Activated CD4-positive, alpha-beta T cell treated with anti-CD3 and anti-CD28 coated beads, Interleukin-2, amount 50 U/mL, for 16 hours (primary cell): ENCODE data around the gene CETP.
A peak's percentile ranks its signal among the peaks of the same experiment; 100 is the strongest.
"Not testable (repeated sequence)": the region's sequence is repeated elsewhere in the genome, so short reads cannot be mapped to it uniquely, and the experiment has no call there.

Source experiments
- DNase-seq: peaks from one replicate; pipeline ENCODE4 v3.0.0-alpha.2; 2020

The CETP gene

GRCh38 chr16:57000271-57001025 lies 38.7 kb downstream of the CETP start:
- DNase-seq: peak; percentile 43

GRCh38 chr16:57001026-57001679 lies 39.4 kb downstream of the CETP start:
- DNase-seq: no peak

DNA sequence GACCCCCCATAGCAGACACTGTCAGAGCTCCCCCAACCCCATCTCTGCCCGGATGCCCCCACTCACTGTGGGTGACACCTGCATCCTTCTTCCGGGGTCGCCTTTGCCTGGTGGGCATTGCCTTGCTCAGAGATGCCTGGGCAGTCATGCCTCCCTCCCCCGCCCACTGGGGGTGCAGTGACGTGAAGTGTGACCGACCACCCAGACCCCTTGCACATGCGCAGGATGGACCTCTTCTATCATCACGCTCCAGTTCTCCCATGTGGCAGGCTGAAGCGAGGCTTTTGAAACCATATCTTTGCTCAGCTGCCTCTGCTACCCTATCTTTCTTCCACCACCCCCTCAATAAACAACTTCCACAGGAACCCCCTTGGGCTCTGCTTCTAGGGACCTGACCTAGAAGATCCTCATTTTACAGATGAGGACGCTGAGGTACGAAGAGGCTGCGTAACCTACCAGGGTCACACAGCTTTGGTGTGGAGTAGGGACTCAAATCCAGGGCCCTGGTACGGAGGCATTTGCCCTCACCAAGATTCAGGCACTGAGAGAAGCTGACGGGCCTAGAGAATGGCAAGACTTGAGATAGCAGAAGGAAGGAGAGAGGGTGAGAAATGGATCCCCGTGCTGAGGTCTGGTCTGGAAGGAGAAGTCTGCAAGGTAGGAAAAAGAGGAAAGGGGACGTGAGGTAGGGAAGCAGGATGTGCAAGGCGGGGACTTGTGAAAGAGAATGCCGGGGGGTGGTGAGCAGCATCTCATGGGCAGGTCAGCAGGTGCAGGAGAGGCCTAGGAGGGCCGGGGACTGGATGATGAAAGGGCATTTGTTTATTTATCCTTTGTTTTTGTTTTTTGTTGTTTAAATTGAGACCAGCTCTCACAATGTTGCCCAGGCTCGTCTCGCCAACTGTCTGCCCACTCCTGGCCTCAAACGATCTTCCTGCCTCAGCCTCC lies 42.0 kb downstream of the CETP start:
- no peak for DNase-seq

- DNase-seq: no peak
Observed at GRCh38 chr16:57004387-57005250, 42.9 kb downstream of the CETP start.

GRCh38 chr16:57005597-57005996 lies 43.8 kb downstream of the CETP start:
- not testable (repeated sequence) for DNase-seq

DNA sequence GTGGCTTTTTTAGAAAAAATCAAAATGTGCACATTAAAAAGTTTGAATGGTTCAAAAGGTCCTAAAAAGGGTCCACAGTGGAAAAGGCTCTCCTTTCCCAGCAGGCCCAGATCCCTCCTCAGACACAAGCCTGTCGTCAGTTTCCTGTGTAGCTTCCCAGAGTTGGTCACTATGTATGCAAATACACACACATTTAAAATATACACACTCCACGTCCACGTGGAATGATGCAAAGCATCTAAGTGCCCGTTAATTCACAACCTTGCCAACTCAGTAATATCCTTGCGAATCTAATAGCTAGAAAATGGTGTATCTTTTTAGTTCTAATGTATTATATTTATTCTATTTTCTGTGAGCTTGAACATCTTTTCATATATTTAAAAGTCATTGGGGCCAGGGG lies 45.3 kb downstream of the CETP start:
- DNase-seq: no peak

DNA sequence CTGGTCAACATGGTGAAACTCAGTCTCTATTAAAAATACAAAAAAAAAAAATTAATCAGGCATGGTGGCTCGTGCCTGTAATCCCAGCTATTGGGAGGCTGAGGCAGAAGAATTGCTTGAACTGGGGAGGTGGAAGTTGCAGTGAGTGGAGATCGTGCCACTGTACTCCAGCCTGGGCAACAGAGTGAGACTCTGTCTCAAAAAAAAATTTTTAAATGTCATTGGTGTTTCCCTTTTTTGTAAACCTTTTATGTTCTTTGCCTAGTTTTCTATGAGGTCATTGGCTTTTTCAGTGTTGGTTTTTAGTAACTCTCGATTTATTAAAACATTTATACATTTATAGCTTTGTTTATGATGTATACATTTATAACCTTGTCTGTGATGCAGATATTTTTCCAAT lies 45.8 kb downstream of the CETP start:
- DNase-seq: no peak

- no peak for DNase-seq
Observed at GRCh38 chr16:57008440-57008839, 46.7 kb downstream of the CETP start.

- peak; percentile 44 for DNase-seq
Observed at GRCh38 chr16:57009643-57010170, 48.0 kb downstream of the CETP start.

- no peak for DNase-seq
Observed at GRCh38 chr16:57012353-57012752, 50.6 kb downstream of the CETP start.

GRCh38 chr16:57013229-57013628 lies 51.5 kb downstream of the CETP start:
- DNase-seq: peak; percentile 51

DNA sequence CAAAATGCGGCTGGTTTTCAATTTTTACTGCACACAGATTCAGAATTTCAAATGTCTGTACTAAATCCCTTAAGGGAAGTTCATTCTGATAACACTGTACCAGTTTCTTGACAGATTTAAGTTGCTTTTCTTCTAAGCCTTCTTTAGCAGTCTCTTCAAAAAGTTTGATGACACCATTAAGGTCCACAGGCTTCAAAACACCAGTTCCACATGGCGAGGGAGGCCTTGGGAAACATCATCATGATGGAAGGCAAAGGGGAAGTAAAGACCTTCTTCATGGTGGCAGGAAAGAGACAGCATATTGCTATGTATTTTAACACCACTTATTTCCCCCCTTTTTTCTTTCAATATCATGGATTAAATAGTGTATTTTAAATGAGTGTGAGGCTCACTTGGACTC lies 52.2 kb downstream of the CETP start:
- no peak for DNase-seq

DNA sequence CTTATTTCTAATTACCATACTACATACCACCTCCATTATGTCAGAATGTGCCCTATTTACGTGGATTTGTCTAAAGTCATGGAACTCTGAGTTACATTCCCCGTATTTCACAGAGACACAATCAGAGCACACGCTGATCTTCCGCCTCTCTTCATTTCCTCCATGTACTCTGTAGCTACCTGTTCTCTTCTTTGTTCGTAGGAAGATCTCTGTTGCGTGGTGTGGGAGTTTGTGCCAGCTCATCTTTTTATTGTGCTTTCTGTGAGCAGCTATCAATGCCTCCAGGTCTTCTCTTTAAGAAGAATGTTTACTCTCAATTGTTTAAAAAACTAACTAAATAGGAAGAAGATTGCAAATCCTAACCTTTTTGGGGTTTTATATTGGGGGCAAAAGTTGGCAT lies 54.6 kb downstream of the CETP start:
- no peak for DNase-seq

GRCh38 chr16:57016831-57017230 lies 55.1 kb downstream of the CETP start:
- no peak for DNase-seq

GRCh38 chr16:57017251-57017650 lies 55.5 kb downstream of the CETP start:
- DNase-seq: peak; percentile 35

- DNase-seq: no peak
Observed at GRCh38 chr16:57019746-57020145, 58.0 kb downstream of the CETP start.

GRCh38 chr16:57020651-57021050 lies 58.9 kb downstream of the CETP start:
- no peak for DNase-seq

- no peak for DNase-seq
Observed at GRCh38 chr16:57021757-57022156, 60.0 kb downstream of the CETP start.

- no peak for DNase-seq
Observed at GRCh38 chr16:57022445-57022844, 60.7 kb downstream of the CETP start.

GRCh38 chr16:57023541-57024249 lies 61.9 kb downstream of the CETP start:
- DNase-seq: no peak

DNA sequence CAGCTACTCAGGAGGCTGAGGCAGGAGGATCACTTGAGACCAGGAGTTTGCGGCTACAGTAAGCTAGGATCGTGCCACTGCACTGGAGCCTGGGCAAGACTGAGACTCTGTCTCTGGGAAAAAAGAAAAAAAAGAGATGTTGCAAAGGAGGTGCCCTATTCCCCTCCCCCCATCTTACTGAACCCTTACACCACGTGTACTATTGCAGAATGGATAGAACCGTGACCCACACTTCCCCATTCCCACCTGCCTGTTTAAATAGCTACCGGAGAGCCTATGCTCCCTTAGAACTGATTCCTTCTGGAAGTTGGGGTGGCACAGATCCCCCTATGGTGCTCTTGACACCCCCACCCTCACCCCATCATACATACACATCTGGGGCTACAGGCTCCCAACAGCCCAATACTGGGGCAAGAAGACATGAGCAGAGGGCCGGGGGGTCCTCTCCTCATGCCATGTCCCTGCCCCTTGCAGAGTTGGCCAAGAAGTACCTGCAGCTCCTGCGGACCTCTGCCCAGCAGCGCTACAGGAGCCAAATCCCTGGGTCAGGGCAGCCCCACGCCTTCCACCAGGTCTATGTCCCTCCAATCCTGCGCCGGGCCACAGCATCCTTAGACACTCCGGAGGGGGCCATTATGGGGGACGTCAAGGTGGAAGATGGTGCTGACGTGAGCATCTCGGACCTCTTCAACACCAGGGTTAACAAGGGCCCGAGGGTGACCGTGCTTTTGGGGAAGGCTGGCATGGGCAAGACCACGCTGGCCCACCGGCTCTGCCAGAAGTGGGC lies 63.3 kb downstream of the CETP start:
- no peak for DNase-seq
